Activated CD8-positive, alpha-beta memory T cell treated with anti-CD3 and anti-CD28 coated beads, Interleukin-2, amount 50 U/mL, for 24 hours (primary cell): ENCODE data around the gene COX7B2.

Experiments
- DNase-seq: peaks from one replicate; pipeline ENCODE4 v3.0.0-alpha.2; 2020; ENCODE audit errors: extremely low read depth

COX7B2 gene

GRCh38 chr4:46889410-46889809 lies 19.6 kb downstream of the COX7B2 start:
- DNase-seq: no peak

- no peak for DNase-seq
Observed at GRCh38 chr4:46886711-46887110, 22.3 kb downstream of the COX7B2 start.

- no peak for DNase-seq
Observed at GRCh38 chr4:46878641-46879040, 30.4 kb downstream of the COX7B2 start.

- DNase-seq: no peak
Observed at GRCh38 chr4:46874811-46875210, 34.2 kb downstream of the COX7B2 start.

- DNase-seq: no peak
Observed at GRCh38 chr4:46870411-46870810, 38.6 kb downstream of the COX7B2 start.

- no peak for DNase-seq
Observed at GRCh38 chr4:46856333-46856732, 52.7 kb downstream of the COX7B2 start.

GRCh38 chr4:46852800-46853199 lies 56.2 kb downstream of the COX7B2 start:
- DNase-seq: no peak

GRCh38 chr4:46850026-46850425 lies 59.0 kb downstream of the COX7B2 start:
- DNase-seq: no peak

GRCh38 chr4:46844325-46844917 lies 64.6 kb downstream of the COX7B2 start:
- DNase-seq: peak; percentile 5

- DNase-seq: no peak
Observed at GRCh38 chr4:46839128-46839527, 69.9 kb downstream of the COX7B2 start.

GRCh38 chr4:46837639-46838038 lies 71.4 kb downstream of the COX7B2 start:
- DNase-seq: no peak

GRCh38 chr4:46836584-46836983 lies 72.5 kb downstream of the COX7B2 start:
- no peak for DNase-seq

GRCh38 chr4:46830971-46831454 lies 78.0 kb downstream of the COX7B2 start:
- no peak for DNase-seq

GRCh38 chr4:46820154-46820553 lies 88.9 kb downstream of the COX7B2 start:
- no peak for DNase-seq

GRCh38 chr4:46819095-46819494 lies 90.0 kb downstream of the COX7B2 start:
- no peak for DNase-seq

- DNase-seq: no peak
Observed at GRCh38 chr4:46818604-46819003, 90.4 kb downstream of the COX7B2 start.

GRCh38 chr4:46817806-46818205 lies 91.2 kb downstream of the COX7B2 start:
- no peak for DNase-seq

GRCh38 chr4:46804781-46805413 lies 104.1 kb downstream of the COX7B2 start:
- no peak for DNase-seq

- no peak for DNase-seq
Observed at GRCh38 chr4:46793036-46793435, 116.0 kb downstream of the COX7B2 start.

- no peak for DNase-seq
Observed at GRCh38 chr4:46781434-46782092, 127.5 kb downstream of the COX7B2 start.

- DNase-seq: no peak
Observed at GRCh38 chr4:46765465-46765864, 143.6 kb downstream of the COX7B2 start.

- no peak for DNase-seq
Observed at GRCh38 chr4:46730075-46730474, 179.0 kb downstream of the COX7B2 start.

GRCh38 chr4:46720055-46720454 lies 189.0 kb downstream of the COX7B2 start:
- no peak for DNase-seq
